ENCODE data around the gene KIR2DL4. TPM values are rescaled to one million over a fixed set of nuclear protein-coding genes. Genes with fewer than 3 reads are reported as not detected.
"Not testable (repeated sequence)": the region's sequence is repeated elsewhere in the genome, so short reads cannot be mapped to it uniquely, and the experiment has no call there.

KIR2DL4 gene
- total and polyA plus RNA-seq, 7 donors: 0.05 TPM; not detected in 6

- H3K36me3 ChIP-seq (ENCODE audit: insufficient read depth in 1 of 2, low read depth in 1 of 2); H3K4me3 ChIP-seq; H3K27me3 ChIP-seq (ENCODE audit: insufficient read depth in 3 of 3, low read length in 2 of 3); DNase-seq; H3K9me3 ChIP-seq; intact Hi-C loops (cut with DNase I); ATAC-seq; H3K4me1 ChIP-seq; H3K27ac ChIP-seq: not testable (repeated sequence)
- WGBS, 3 donors: 86 to 90% (median 88%) methylated on average over 14 of the region's 14 CpGs
Measured at GRCh38 chr19:54832496-54832895, 29.1 kb downstream of the KIR2DL4 start, which contains the start of gene KIR2DS4. TSS of gene KIR2DS4 (plus strand) at chr19:54832676.

GRCh38 chr19:54835126-54835525 is 31.7 kb downstream of the KIR2DL4 start:
- 62 to 77% (median 73%) methylated on average over 3 to 5 of the region's 5 CpGs for WGBS, 3 donors
- H3K9me3 ChIP-seq; intact Hi-C loops (cut with DNase I); H3K4me3 ChIP-seq; H3K27me3 ChIP-seq (ENCODE audit: insufficient read depth in 3 of 3, low read length in 2 of 3); H3K27ac ChIP-seq; ATAC-seq; H3K36me3 ChIP-seq (ENCODE audit: insufficient read depth in 1 of 2, low read depth in 1 of 2); DNase-seq; H3K4me1 ChIP-seq: not testable (repeated sequence)

GRCh38 chr19:54837522-54837921 is 34.1 kb downstream of the KIR2DL4 start:
- H3K9me3 ChIP-seq; DNase-seq; ATAC-seq; H3K27ac ChIP-seq; H3K36me3 ChIP-seq (ENCODE audit: insufficient read depth in 1 of 2, low read depth in 1 of 2); H3K4me1 ChIP-seq; intact Hi-C loops (cut with DNase I); H3K4me3 ChIP-seq; H3K27me3 ChIP-seq (ENCODE audit: insufficient read depth in 3 of 3, low read length in 2 of 3): not testable (repeated sequence)
- 47 to 60% (median 59%) methylated on average over 2 of the region's 2 CpGs for WGBS, 3 donors

- 61 to 68% (median 63%) methylated on average over 8 of the region's 8 CpGs for WGBS, 3 donors
- H3K4me3 ChIP-seq; H3K36me3 ChIP-seq (ENCODE audit: insufficient read depth in 1 of 2, low read depth in 1 of 2); H3K9me3 ChIP-seq; H3K4me1 ChIP-seq; H3K27me3 ChIP-seq (ENCODE audit: insufficient read depth in 3 of 3, low read length in 2 of 3); DNase-seq; intact Hi-C loops (cut with DNase I); ATAC-seq; H3K27ac ChIP-seq: not testable (repeated sequence)
Measured at GRCh38 chr19:54843171-54843570, 39.8 kb downstream of the KIR2DL4 start.

GRCh38 chr19:54850061-54850640 is 46.7 kb downstream of the KIR2DL4 start, which contains the start of gene KIR3DL2:
TSS of gene KIR3DL2 (plus strand) at chr19:54850443. CDS start at chr19:54850476, 33 bp downstream.
- H3K36me3 ChIP-seq (ENCODE audit: insufficient read depth in 1 of 2, low read depth in 1 of 2); intact Hi-C loops (cut with DNase I); H3K4me3 ChIP-seq; H3K27ac ChIP-seq; H3K4me1 ChIP-seq; ATAC-seq; H3K27me3 ChIP-seq (ENCODE audit: insufficient read depth in 3 of 3, low read length in 2 of 3); DNase-seq; H3K9me3 ChIP-seq: not testable (repeated sequence)
- 82 to 88% (median 85%) methylated on average over 14 to 16 of the region's 16 CpGs for WGBS, 3 donors

GRCh38 chr19:54850930-54851329 is 47.5 kb downstream of the KIR2DL4 start:
- Histone ChIP-seq H3K4me3 (no peak overlapping the region), H3K27ac (no peak overlapping the region), H3K36me3 (ENCODE audit: insufficient read depth in 1 of 2, low read depth in 1 of 2) (no peaks in the 10 kb centered on the region), H3K27me3 (ENCODE audit: insufficient read depth in 3 of 3, low read length in 2 of 3) (no peaks in the 10 kb centered on the region), H3K4me1 (no peaks in the 10 kb centered on the region), H3K9me3 (no peaks in the 10 kb centered on the region)
- WGBS, 3 donors: 44 to 71% (median 53%) methylated on average over 2 of the region's 2 CpGs
- no peak for TF ChIP-seq CTCF (IDR thresholded peaks at IDR 0.05)
- no peak for DNase-seq
- ATAC-seq: no peak
- intact Hi-C loops (cut with DNase I): no loop called here

- Histone ChIP-seq H3K27ac (no peak overlapping the region), H3K9me3 (no peaks in the 10 kb centered on the region), H3K4me3 (no peak overlapping the region), H3K27me3 (ENCODE audit: insufficient read depth in 3 of 3, low read length in 2 of 3) (no peaks in the 10 kb centered on the region), H3K4me1 (no peaks in the 10 kb centered on the region), H3K36me3 (ENCODE audit: insufficient read depth in 1 of 2, low read depth in 1 of 2) (no peaks in the 10 kb centered on the region)
- no peak for TF ChIP-seq CTCF (IDR thresholded peaks at IDR 0.05)
- DNase-seq (no peak), ATAC-seq (no peak)
- intact Hi-C loops (cut with DNase I): no loop called here
- 78 to 85% (median 79%) methylated on average over 7 of the region's 7 CpGs for WGBS, 3 donors
Measured at GRCh38 chr19:54851353-54851752, 47.9 kb downstream of the KIR2DL4 start.

GRCh38 chr19:54855241-54855640 is 51.8 kb downstream of the KIR2DL4 start:
- H3K4me1 ChIP-seq; H3K9me3 ChIP-seq; H3K4me3 ChIP-seq; H3K27me3 ChIP-seq (ENCODE audit: insufficient read depth in 3 of 3, low read length in 2 of 3); H3K36me3 ChIP-seq (ENCODE audit: insufficient read depth in 1 of 2, low read depth in 1 of 2); intact Hi-C loops (cut with DNase I); ATAC-seq; H3K27ac ChIP-seq; DNase-seq: not testable (repeated sequence)
- 38 to 63% (median 58%) methylated on average over 1 of the region's 1 CpG for WGBS, 3 donors

- H3K27me3 ChIP-seq (ENCODE audit: insufficient read depth in 3 of 3, low read length in 2 of 3); H3K36me3 ChIP-seq (ENCODE audit: insufficient read depth in 1 of 2, low read depth in 1 of 2); DNase-seq; ATAC-seq; H3K4me1 ChIP-seq; intact Hi-C loops (cut with DNase I); H3K27ac ChIP-seq; H3K9me3 ChIP-seq; H3K4me3 ChIP-seq: not testable (repeated sequence)
- WGBS, 3 donors: 52 to 79% (median 75%) methylated on average over 1 to 3 of the region's 3 CpGs
Measured at GRCh38 chr19:54858476-54858875, 55.1 kb downstream of the KIR2DL4 start.

GRCh38 chr19:54859421-54859820 is 56.0 kb downstream of the KIR2DL4 start:
- DNase-seq; H3K4me1 ChIP-seq; H3K27me3 ChIP-seq (ENCODE audit: insufficient read depth in 3 of 3, low read length in 2 of 3); ATAC-seq; H3K9me3 ChIP-seq; H3K27ac ChIP-seq; intact Hi-C loops (cut with DNase I); H3K36me3 ChIP-seq (ENCODE audit: insufficient read depth in 1 of 2, low read depth in 1 of 2); H3K4me3 ChIP-seq: not testable (repeated sequence)
- WGBS, 3 donors: 71 to 78% (median 76%) methylated on average over 7 of the region's 7 CpGs
